Fibroblast of the aortic adventitia (primary cell): ENCODE data around the gene MAPK8IP1. TPM values are rescaled to one million over a fixed set of nuclear protein-coding genes. Genes with fewer than 3 reads are reported as not detected.

Source experiments
- DNase-seq: peaks from one replicate; pipeline ENCODE4 v3.0.0-alpha.2; 2010; ENCODE audit warnings: low read depth
- H3K4me3 ChIP-seq: 2 replicates; pipeline ENCODE4 v1.5.1; 2011; ENCODE audit warnings: low read depth, mild to moderate bottlenecking, control low read depth, low read length, moderate library complexity
- total RNA-seq: library from RNA; depleted of rRNA; stranded (reverse); fragments of >200 nt; gene quantifications from 2 replicates; pipeline ENCODE4 v1.2.3, GENCODE V29; 2012; ENCODE audit warnings: low replicate concordance
- TF ChIP-seq, protein P1 (sequence below): IDR thresholded peaks from 2 replicates; pipeline ENCODE4 v1.5.1; 2011; ENCODE audit warnings: mild to moderate bottlenecking, low read length, control low read depth, inconsistent platforms; ENCODE audit not compliant: insufficient read depth

MAPK8IP1 gene
- total RNA-seq, 1 donor, result 8.1 TPM

DNA sequence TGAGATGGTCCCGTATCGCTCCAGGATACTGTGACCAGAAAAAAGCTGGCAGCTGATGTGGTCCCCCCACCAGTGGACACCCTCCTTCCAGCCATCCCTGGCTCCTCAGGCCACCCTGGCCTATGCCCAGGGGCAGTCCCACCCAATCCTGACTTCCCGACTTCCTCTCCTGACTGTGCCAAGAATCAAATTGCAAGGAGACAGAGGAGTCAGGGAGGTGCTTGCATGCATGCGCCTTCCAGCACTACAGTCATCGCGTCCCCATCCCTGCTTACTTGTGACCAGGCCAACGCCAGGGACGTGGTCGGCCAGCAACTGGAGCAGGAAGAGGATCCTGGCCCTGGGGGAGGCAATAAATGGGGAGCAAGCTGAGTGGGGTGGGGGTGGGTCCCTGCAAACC lies 25.2 kb downstream of the MAPK8IP1 start:
- no peak overlapping the region for H3K4me3 ChIP-seq
- no peak for DNase-seq
- TF ChIP-seq, protein P1, sequence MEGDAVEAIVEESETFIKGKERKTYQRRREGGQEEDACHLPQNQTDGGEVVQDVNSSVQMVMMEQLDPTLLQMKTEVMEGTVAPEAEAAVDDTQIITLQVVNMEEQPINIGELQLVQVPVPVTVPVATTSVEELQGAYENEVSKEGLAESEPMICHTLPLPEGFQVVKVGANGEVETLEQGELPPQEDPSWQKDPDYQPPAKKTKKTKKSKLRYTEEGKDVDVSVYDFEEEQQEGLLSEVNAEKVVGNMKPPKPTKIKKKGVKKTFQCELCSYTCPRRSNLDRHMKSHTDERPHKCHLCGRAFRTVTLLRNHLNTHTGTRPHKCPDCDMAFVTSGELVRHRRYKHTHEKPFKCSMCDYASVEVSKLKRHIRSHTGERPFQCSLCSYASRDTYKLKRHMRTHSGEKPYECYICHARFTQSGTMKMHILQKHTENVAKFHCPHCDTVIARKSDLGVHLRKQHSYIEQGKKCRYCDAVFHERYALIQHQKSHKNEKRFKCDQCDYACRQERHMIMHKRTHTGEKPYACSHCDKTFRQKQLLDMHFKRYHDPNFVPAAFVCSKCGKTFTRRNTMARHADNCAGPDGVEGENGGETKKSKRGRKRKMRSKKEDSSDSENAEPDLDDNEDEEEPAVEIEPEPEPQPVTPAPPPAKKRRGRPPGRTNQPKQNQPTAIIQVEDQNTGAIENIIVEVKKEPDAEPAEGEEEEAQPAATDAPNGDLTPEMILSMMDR, result no peak

- H3K4me3 ChIP-seq, result no peak overlapping the region
- no peak for DNase-seq
- TF ChIP-seq, protein P1, result no peak
Measured at GRCh38 chr11:45913514-45913913, 28.1 kb downstream of the MAPK8IP1 start.

DNA sequence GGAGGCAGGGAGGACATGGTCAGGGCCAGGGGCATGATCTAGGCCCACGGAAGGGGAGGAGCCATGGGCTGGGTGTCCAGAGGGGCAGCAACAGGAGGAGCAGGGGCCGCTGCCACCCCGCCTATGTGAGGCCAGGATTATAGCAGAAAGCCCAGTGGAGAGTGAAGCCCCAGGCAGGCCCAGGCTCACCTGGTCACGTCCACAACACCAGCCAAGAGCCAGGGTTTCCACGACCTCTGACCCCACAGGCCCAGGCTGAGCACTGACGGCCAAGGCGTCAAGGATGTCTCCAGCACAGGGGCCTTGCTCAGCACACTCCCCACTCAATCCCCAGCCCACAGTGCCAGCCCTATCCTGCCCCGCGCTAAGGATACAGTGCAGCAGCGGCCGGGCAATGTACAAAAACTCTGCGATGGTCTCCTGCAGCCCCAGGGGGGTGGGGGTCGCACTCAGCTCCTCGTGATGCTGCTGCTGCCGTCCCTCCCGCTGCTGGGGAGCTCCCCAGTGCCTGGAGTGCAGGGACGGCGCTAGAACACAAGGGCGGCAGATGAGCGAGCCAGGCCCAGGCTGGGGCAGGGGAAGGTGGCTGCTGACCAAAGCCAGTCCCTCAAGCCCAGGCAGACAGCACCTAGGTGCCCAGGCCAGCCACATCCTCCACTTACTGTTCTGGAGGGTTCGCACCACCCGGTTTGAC lies 28.6 kb downstream of the MAPK8IP1 start:
- no peak overlapping the region for H3K4me3 ChIP-seq
- no peak for DNase-seq
- TF ChIP-seq, protein P1, result no peak

DNA sequence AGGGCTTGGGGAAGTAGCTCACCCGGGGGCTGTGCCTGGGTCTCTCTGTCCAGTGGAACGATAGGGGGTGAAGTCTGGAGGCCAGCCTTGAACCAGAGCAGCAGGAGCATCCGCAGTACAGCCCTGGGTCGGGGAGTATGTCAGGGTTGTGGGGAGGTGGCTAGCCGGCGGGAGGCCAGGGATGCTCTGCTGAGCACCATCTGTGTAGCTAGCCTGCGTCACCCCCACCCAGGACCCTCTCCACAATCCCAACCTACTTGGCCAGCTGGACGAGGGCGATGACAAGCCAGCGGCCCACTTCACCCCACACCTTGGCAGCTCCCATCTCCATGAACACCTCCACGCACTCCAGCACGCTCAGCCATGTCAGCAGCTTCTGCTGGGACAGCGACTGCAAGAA lies 30.0 kb downstream of the MAPK8IP1 start:
- no peak overlapping the region for H3K4me3 ChIP-seq
- TF ChIP-seq, protein P1, result no peak
- no peak for DNase-seq

DNA sequence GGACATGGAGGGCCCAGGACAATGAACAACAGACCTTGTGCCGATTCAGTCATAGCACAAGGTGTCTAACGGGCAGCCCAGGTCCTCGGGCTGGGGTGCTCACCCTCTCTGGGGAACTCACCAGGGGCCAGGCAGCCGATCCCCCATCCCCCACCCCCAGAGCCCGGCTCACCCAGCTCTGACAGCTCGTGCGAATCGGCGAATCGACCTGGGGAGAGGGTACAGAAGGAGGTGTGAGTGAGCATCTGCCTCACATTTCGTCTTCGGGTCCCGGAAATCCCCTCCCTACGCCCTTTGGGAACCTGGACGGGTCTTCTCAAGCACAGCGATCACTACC lies 31.8 kb downstream of the MAPK8IP1 start:
- H3K4me3 ChIP-seq, result peak overlapping the region; percentile 99
- no peak for DNase-seq
- TF ChIP-seq, protein P1, result no peak

DNA sequence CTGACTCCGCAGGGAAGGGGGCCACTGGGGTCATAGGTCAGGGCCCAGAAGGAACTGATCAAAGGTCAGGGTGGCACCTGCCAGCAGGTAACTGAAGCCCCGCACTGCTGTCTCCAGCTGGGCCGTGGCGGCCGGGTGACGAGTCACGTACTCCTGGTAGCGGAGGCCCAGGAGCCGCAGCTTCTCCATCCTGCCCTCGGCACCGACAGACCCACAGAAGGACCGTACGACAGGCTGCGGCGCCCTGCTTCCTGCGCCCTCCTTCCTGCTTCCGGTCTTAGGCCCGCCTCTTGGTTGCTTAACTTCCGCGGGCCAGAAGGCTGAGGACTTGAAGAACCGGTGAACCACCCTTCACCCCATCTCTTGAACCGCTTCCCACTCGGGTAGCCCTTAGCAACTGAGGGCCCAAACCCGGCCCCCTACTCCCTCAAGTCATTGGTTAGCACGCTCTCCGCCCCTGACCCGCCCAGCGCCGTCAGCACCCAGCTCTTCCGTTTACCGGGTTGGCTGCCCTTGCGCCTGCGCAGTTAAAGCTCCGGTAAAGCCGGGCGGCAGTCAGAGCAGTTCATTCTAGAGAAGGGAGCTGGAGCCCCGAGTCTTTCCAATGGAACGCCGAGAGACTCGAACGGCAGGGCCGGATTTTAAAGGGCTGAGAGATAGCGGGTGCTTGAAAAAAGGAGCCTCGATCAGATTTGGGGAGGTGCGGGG lies 32.3 kb downstream of the MAPK8IP1 start, which contains the start of gene PEX16:
TSS of gene PEX16 (minus strand) at position 255 of the 708 bp plus-strand sequence. CDS start at position 189, 66 bp downstream.
- DNase-seq, result peak; percentile 100
- TF ChIP-seq, protein P1, result no peak
- peak within 1 kb of the TSS; percentile 99 for H3K4me3 ChIP-seq
